Measurements from ENCODE around the gene KRT25. TPM values are rescaled to one million over a fixed set of nuclear protein-coding genes. Genes with fewer than 3 reads are reported as not detected.

The KRT25 gene
- total RNA-seq, 1 donor from 2014 or later: not detected

DNA sequence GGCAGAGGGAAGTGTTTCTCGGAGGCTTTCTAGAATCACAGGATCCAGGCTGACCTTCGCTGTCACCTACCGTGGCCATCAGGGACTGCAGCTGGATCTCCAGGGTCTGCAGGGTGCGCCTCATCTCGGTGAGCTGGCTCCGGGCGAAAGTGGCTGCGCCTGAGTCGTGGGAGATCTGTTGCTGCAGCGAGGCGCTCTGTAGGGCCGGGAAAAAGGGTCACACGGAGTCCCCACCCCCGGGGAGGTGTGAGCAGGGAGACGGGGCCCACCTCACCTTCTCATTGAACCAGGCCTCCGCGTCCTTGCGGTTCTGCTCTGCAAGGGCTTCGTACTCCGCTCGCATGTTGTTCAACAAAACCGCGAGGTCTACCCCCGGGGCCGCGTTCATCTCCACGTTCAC lies 41.7 kb upstream of the KRT25 start:
- Mint-ChIP-seq H3K27me3 (ENCODE audit: unreplicated experiment) (no peaks in the 10 kb centered on the region), H3K36me3 (ENCODE audit: low read depth, unreplicated experiment) (no peaks in the 10 kb centered on the region), H3K9me3 (ENCODE audit: unreplicated experiment) (no peaks in the 10 kb centered on the region), H3K4me1 (ENCODE audit: unreplicated experiment) (peaks cover 4% of the 10 kb centered on the region), H3K27ac (ENCODE audit: unreplicated experiment) (no peak overlapping the region), H3K4me3 (ENCODE audit: unreplicated experiment) (no peak overlapping the region)
- DNase-seq (ENCODE audit: low spot score): no peak
- TF ChIP-seq, protein P1, sequence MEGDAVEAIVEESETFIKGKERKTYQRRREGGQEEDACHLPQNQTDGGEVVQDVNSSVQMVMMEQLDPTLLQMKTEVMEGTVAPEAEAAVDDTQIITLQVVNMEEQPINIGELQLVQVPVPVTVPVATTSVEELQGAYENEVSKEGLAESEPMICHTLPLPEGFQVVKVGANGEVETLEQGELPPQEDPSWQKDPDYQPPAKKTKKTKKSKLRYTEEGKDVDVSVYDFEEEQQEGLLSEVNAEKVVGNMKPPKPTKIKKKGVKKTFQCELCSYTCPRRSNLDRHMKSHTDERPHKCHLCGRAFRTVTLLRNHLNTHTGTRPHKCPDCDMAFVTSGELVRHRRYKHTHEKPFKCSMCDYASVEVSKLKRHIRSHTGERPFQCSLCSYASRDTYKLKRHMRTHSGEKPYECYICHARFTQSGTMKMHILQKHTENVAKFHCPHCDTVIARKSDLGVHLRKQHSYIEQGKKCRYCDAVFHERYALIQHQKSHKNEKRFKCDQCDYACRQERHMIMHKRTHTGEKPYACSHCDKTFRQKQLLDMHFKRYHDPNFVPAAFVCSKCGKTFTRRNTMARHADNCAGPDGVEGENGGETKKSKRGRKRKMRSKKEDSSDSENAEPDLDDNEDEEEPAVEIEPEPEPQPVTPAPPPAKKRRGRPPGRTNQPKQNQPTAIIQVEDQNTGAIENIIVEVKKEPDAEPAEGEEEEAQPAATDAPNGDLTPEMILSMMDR (IDR thresholded peaks at IDR 0.05; ENCODE audit: unreplicated experiment): no peak

DNA sequence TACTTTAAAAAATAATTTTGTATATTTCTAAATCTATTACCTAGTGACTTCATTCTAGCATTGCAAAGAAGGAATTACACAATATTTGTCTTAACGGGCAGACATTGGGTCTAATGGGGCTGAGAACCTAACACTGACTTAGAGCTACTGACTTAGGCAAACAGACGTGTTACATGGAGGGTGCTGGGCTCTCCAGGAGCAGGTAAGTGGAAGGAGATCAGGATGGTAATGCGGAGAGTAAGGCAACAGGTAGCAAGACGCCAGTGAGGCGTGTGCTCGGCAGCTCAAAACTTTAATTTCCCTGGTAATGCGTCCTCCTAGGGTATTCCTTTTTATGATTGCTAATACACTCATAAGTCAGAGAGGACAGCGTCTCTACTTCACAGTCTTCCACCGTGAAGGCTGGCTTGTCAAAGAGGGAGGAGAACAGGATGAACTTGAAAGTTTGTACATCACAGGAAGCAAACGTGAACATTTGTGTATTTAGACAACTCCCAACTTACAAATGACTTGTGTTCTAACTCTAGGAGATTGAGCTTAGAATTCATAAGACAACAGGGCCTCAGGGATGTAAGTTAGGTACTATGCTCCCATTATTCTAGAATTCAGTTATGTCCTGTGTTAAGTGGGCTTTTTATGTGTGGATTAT lies 40.0 kb upstream of the KRT25 start:
- TF ChIP-seq, protein P1 (IDR thresholded peaks at IDR 0.05; ENCODE audit: unreplicated experiment): no peak
- Mint-ChIP-seq H3K9me3 (ENCODE audit: unreplicated experiment) (no peaks in the 10 kb centered on the region), H3K4me3 (ENCODE audit: unreplicated experiment) (no peak overlapping the region), H3K27me3 (ENCODE audit: unreplicated experiment) (no peaks in the 10 kb centered on the region), H3K36me3 (ENCODE audit: low read depth, unreplicated experiment) (no peaks in the 10 kb centered on the region), H3K27ac (ENCODE audit: unreplicated experiment) (no peak overlapping the region), H3K4me1 (ENCODE audit: unreplicated experiment) (peaks cover 12% of the 10 kb centered on the region)
- DNase-seq (ENCODE audit: low spot score): no peak

DNA sequence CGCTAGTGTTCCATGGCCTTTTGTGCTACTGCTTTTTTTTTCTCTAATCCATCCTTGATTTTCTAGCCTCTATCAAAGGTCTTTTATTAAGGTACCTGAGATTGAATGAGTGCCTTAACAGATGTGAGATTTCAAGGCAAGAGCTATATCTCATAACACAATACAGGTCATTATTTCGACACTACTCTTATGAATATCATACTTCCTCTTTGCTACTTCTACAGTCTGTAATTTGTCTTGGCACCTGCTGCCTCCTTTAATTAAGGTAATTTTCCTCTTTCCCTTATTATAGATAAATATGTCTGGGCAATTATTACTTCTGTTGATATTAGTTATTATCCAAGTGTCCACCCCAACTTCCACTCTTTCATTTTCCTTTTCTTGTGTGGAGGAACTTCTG lies 39.3 kb upstream of the KRT25 start:
- H3K27me3 Mint-ChIP-seq (ENCODE audit: unreplicated experiment): no peaks in the 10 kb centered on the region
- DNase-seq (ENCODE audit: low spot score): no peak
- H3K4me1 Mint-ChIP-seq (ENCODE audit: unreplicated experiment): peaks cover 15% of the 10 kb centered on the region
- H3K36me3 Mint-ChIP-seq (ENCODE audit: low read depth, unreplicated experiment): no peaks in the 10 kb centered on the region
- H3K27ac Mint-ChIP-seq (ENCODE audit: unreplicated experiment): no peak overlapping the region
- H3K9me3 Mint-ChIP-seq (ENCODE audit: unreplicated experiment): no peaks in the 10 kb centered on the region
- no peak overlapping the region for H3K4me3 Mint-ChIP-seq (ENCODE audit: unreplicated experiment)
- TF ChIP-seq, protein P1 (IDR thresholded peaks at IDR 0.05; ENCODE audit: unreplicated experiment): no peak

DNA sequence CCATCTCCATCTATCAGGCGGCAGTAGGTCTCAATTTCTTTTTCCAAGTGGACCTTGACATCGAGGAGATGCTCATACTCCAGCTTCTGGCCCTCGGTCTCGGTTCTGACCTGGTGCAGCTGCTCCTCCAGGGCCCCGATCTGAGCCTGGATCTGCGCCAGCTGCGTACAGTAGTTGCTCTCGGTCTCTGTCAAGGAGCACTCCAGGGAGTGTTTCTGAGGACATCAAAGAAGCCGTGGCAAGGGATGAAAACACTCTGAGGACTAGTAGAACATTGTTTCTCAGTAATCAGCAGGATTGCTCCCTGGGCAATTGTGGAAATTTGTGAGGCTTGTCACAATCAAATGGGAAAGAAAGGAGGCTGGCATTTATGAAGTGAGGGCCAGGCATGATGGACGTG lies 38.7 kb upstream of the KRT25 start:
- peaks cover 22% of the 10 kb centered on the region for H3K4me1 Mint-ChIP-seq (ENCODE audit: unreplicated experiment)
- no peaks in the 10 kb centered on the region for H3K36me3 Mint-ChIP-seq (ENCODE audit: low read depth, unreplicated experiment)
- no peaks in the 10 kb centered on the region for H3K27me3 Mint-ChIP-seq (ENCODE audit: unreplicated experiment)
- no peak overlapping the region for H3K27ac Mint-ChIP-seq (ENCODE audit: unreplicated experiment)
- H3K4me3 Mint-ChIP-seq (ENCODE audit: unreplicated experiment): no peak overlapping the region
- no peak for DNase-seq (ENCODE audit: low spot score)
- H3K9me3 Mint-ChIP-seq (ENCODE audit: unreplicated experiment): no peaks in the 10 kb centered on the region
- TF ChIP-seq, protein P1 (IDR thresholded peaks at IDR 0.05; ENCODE audit: unreplicated experiment): no peak

- no peak overlapping the region for H3K27ac Mint-ChIP-seq (ENCODE audit: unreplicated experiment)
Measured at GRCh38 chr17:40791787-40792436, 36.8 kb upstream of the KRT25 start.

More at GRCh38 chr17:40791787-40792436, 36.8 kb upstream of the KRT25 start:
- H3K4me1 Mint-ChIP-seq (ENCODE audit: unreplicated experiment): peaks cover 33% of the 10 kb centered on the region
- H3K4me3 Mint-ChIP-seq (ENCODE audit: unreplicated experiment): no peak overlapping the region
- no peak for DNase-seq (ENCODE audit: low spot score)
- H3K27me3 Mint-ChIP-seq (ENCODE audit: unreplicated experiment): no peaks in the 10 kb centered on the region
- TF ChIP-seq, protein P1 (IDR thresholded peaks at IDR 0.05; ENCODE audit: unreplicated experiment): peak; percentile 50
- H3K9me3 Mint-ChIP-seq (ENCODE audit: unreplicated experiment): no peaks in the 10 kb centered on the region
- H3K36me3 Mint-ChIP-seq (ENCODE audit: low read depth, unreplicated experiment): no peaks in the 10 kb centered on the region

All from endothelial cell (in vitro differentiated cells).